H1 (cell line): Measurements from ENCODE around the gene UBE3C. TPM values are rescaled to one million over a fixed set of nuclear protein-coding genes. Genes with fewer than 3 reads are reported as not detected.

Source experiments
- ASH2L ChIP-seq: fragments of 200-600, 300-600 bp; sonication (generic); IDR thresholded peaks from one replicate; pipeline ENCODE4 v1.7.1; 2017; ENCODE audit warnings: low read length
- KDM5A ChIP-seq: fragments of 200-600 bp; IDR thresholded peaks from 2 replicates; pipeline ENCODE4 v1.7.1; 2012; ENCODE audit warnings: mild to moderate bottlenecking, low read length, inconsistent platforms, mixed read lengths
- MAFK ChIP-seq: IDR thresholded peaks from 2 replicates; pipeline ENCODE4 v1.6.1; 2012; ENCODE audit warnings: low read depth, mild to moderate bottlenecking, improper control_type of control experiment, low read length
- polyA plus RNA-seq, 7 experiments: library from polyadenylated mRNA; depleted of rRNA in 3 of 7; stranded (reverse) in 5 of 7; unstranded in 2 of 7; fragments of >200 nt in 5 of 7; fragments of 200-250 nt in 2 of 7; gene quantifications; 1 replicate in 5 of 7; 2 replicates in 1 of 7; 4 replicates in 1 of 7; pipeline versions ENCODE4 v1.2.1 to v1.2.3, GENCODE V29; 2011 to 2013; ENCODE audit warnings: missing spikeins in 2 of 7, mixed read lengths in 2 of 7
- total RNA-seq: library from RNA; stranded (reverse); fragmentation: NEBNext Ultra II Directional; extraction: Animal tissue kit (Norgen Biotek cat#: 25700); gene quantifications from 2 replicates; pipeline ENCODE4 v1.2.1, GENCODE V29; 2021

The UBE3C gene
- total and polyA plus RNA-seq, 2 of the 8 experiments (the other 6 are each of a cell fraction or from before 2014, with no cell fraction given), result 32.0 to 54.1 TPM

- TF ChIP-seq ASH2L (no peak), KDM5A (no peak), MAFK (no peak)
Measured at GRCh38 chr7:157149317-157149716, 10.6 kb downstream of the UBE3C start (continued).
